Measurements from ENCODE around the gene PYCR2.

- TF ChIP-seq GABPA (IDR thresholded peaks at IDR 0.05; ENCODE audit: low read depth) (no peak), CTCF (IDR thresholded peaks at IDR 0.05; ENCODE audit: insufficient read depth, low read length) (no peak), POLR2AphosphoS5 (IDR thresholded peaks at IDR 0.05; ENCODE audit: low read depth) (0 out of 2 replicates have a peak, but pooled peaks have one; percentile 29)
Observed at GRCh38 chr1:225919906-225920305, 4.1 kb downstream of the PYCR2 start.
